Measurements from ENCODE around the gene SND1.
"Not testable (repeated sequence)": the region's sequence is repeated elsewhere in the genome, so short reads cannot be mapped to it uniquely, and the experiment has no call there.

The SND1 gene

GRCh38 chr7:127652333-127653248, 597 bp downstream of the SND1 start:
- no peak for DNase-seq (ENCODE audit: low read depth, low spot score)

- DNase-seq (ENCODE audit: low read depth, low spot score), result no peak
Measured at GRCh38 chr7:127653396-127653795, 1.4 kb downstream of the SND1 start.

- no peak for DNase-seq (ENCODE audit: low read depth, low spot score)
Measured at GRCh38 chr7:127654404-127655394, 2.7 kb downstream of the SND1 start.

GRCh38 chr7:127655720-127656119, 3.7 kb downstream of the SND1 start:
- no peak for DNase-seq (ENCODE audit: low read depth, low spot score)

GRCh38 chr7:127657500-127657899, 5.5 kb downstream of the SND1 start:
- no peak for DNase-seq (ENCODE audit: low read depth, low spot score)

GRCh38 chr7:127658970-127659630, 7.1 kb downstream of the SND1 start:
- no peak for DNase-seq (ENCODE audit: low read depth, low spot score)

- DNase-seq (ENCODE audit: low read depth, low spot score), result no peak
Measured at GRCh38 chr7:127665922-127666321, 13.9 kb downstream of the SND1 start.

- DNase-seq (ENCODE audit: low read depth, low spot score), result no peak
Measured at GRCh38 chr7:127666602-127667001, 14.6 kb downstream of the SND1 start.

GRCh38 chr7:127667017-127667670, 15.2 kb downstream of the SND1 start:
- no peak for DNase-seq (ENCODE audit: low read depth, low spot score)

- no peak for DNase-seq (ENCODE audit: low read depth, low spot score)
Measured at GRCh38 chr7:127667759-127668530, 16.0 kb downstream of the SND1 start.

GRCh38 chr7:127671341-127671740, 19.3 kb downstream of the SND1 start:
- DNase-seq (ENCODE audit: low read depth, low spot score), result no peak

GRCh38 chr7:127673902-127674301, 21.9 kb downstream of the SND1 start:
- no peak for DNase-seq (ENCODE audit: low read depth, low spot score)

- no peak for DNase-seq (ENCODE audit: low read depth, low spot score)
Measured at GRCh38 chr7:127674361-127674760, 22.4 kb downstream of the SND1 start.

GRCh38 chr7:127674923-127675322, 22.9 kb downstream of the SND1 start:
- DNase-seq (ENCODE audit: low read depth, low spot score), result not testable (repeated sequence)

- DNase-seq (ENCODE audit: low read depth, low spot score), result no peak
Measured at GRCh38 chr7:127675721-127676120, 23.7 kb downstream of the SND1 start.

GRCh38 chr7:127677433-127678230, 25.6 kb downstream of the SND1 start:
- DNase-seq (ENCODE audit: low read depth, low spot score), result no peak

GRCh38 chr7:127678337-127678736, 26.3 kb downstream of the SND1 start:
- DNase-seq (ENCODE audit: low read depth, low spot score), result no peak

GRCh38 chr7:127678947-127679346, 27.0 kb downstream of the SND1 start:
- no peak for DNase-seq (ENCODE audit: low read depth, low spot score)

- no peak for DNase-seq (ENCODE audit: low read depth, low spot score)
Measured at GRCh38 chr7:127680983-127681382, 29.0 kb downstream of the SND1 start.

GRCh38 chr7:127682140-127682539, 30.1 kb downstream of the SND1 start:
- no peak for DNase-seq (ENCODE audit: low read depth, low spot score)

Data from activated naive CD8-positive, alpha-beta T cell treated with anti-CD3 and anti-CD28 coated beads, Interleukin-2, amount 50 U/mL, for 16 hours (primary cell).